ENCODE measurements around the gene XRN2. TPM values are rescaled to one million over a fixed set of nuclear protein-coding genes. Genes with fewer than 3 reads are reported as not detected.
"Not testable (repeated sequence)": the region's sequence is repeated elsewhere in the genome, so short reads cannot be mapped to it uniquely, and the experiment has no call there.

XRN2 gene
- total RNA-seq, 1 experiment from 2014 or later = 77.7 TPM

- H3K27me3 ChIP-seq (ENCODE audit: control insufficient read depth, insufficient read depth, low read length) = no peaks in the 10 kb centered on the region
- CTCF ChIA-PET = interaction anchor here (0.7 kb wide), 1 partner anchor 14 kb away, joined by 4 read pairs; no protein-coding TSS in a partner anchor
- intact Hi-C loops (cut with micrococcal nuclease; ENCODE audit: unreplicated experiment) (no loop called here), in situ Hi-C loops (cut with HindIII; ENCODE audit: low pct_unique_long_range_greater_than_20kb, low sequenced_read_pairs) (no loop called here)
- H3K4me3 ChIP-seq (ENCODE audit: low read depth in 2 of 2, low read length in 2 of 2) = no peak overlapping the region
- H3K9me3 ChIP-seq (ENCODE audit: control insufficient read depth, insufficient read depth, low read depth, low read length) = no peaks in the 10 kb centered on the region
- H3K27ac ChIP-seq (ENCODE audit: low read length) = no peak overlapping the region
- peaks cover 20% of the 10 kb centered on the region for H3K36me3 ChIP-seq (ENCODE audit: control insufficient read depth, insufficient read depth, low read length)
- no peak for TF ChIP-seq SIN3A (IDR thresholded peaks at IDR 0.05; ENCODE audit: borderline replicate concordance, insufficient read depth, low read depth, low read length)
- no peak for TF ChIP-seq CTCF (IDR thresholded peaks at IDR 0.05)
- TF ChIP-seq POLR2AphosphoS5 (IDR thresholded peaks at IDR 0.05; ENCODE audit: low read depth, low read length) = no peak
- TF ChIP-seq REST (IDR thresholded peaks at IDR 0.05; ENCODE audit: insufficient read depth in 1 of 2, low read depth in 2 of 2, low read length in 1 of 2) = no peak
- no peak for TF ChIP-seq TCF7L2 (IDR thresholded peaks at IDR 0.05; ENCODE audit: low read depth, low read length)
- no TSS peak for BruUV-seq (replicated peaks)
- DNase-seq (ENCODE audit: low read depth, low spot score) = no peak
- POLR2A ChIA-PET = no interaction called here
- no peak for ATAC-seq
- no peaks in the 10 kb centered on the region for H3K4me1 ChIP-seq (ENCODE audit: control insufficient read depth, insufficient read depth, low read length)
These were observed 62.6 kb downstream of the XRN2 start for GRCh38 chr20:21365771-21366170.

GRCh38 chr20:21366273-21366672 lies 63.1 kb downstream of the XRN2 start:
- intact Hi-C loops (cut with micrococcal nuclease; ENCODE audit: unreplicated experiment); in situ Hi-C loops (cut with HindIII; ENCODE audit: low pct_unique_long_range_greater_than_20kb, low sequenced_read_pairs); H3K4me1 ChIP-seq (ENCODE audit: control insufficient read depth, insufficient read depth, low read length); H3K27me3 ChIP-seq (ENCODE audit: control insufficient read depth, insufficient read depth, low read length); DNase-seq (ENCODE audit: low read depth, low spot score); H3K27ac ChIP-seq (ENCODE audit: low read length); ATAC-seq; BruUV-seq (replicated peaks); H3K9me3 ChIP-seq (ENCODE audit: control insufficient read depth, insufficient read depth, low read depth, low read length); H3K4me3 ChIP-seq (ENCODE audit: low read depth in 2 of 2, low read length in 2 of 2); POLR2A ChIA-PET: not testable (repeated sequence)
- CTCF ChIA-PET = interaction anchor here (0.7 kb wide), 1 partner anchor 15 kb away, joined by 4 read pairs; no protein-coding TSS in a partner anchor
- peaks cover 17% of the 10 kb centered on the region for H3K36me3 ChIP-seq (ENCODE audit: control insufficient read depth, insufficient read depth, low read length)

GRCh38 chr20:21368791-21369190 lies 65.7 kb downstream of the XRN2 start:
- H3K4me3 ChIP-seq (ENCODE audit: low read depth in 2 of 2, low read length in 2 of 2) = no peak overlapping the region
- H3K4me1 ChIP-seq (ENCODE audit: control insufficient read depth, insufficient read depth, low read length) = 0 out of 2 replicates have a peak, but pooled peaks cover 2% of the 10 kb centered on the region
- TF ChIP-seq POLR2AphosphoS5 (IDR thresholded peaks at IDR 0.05; ENCODE audit: low read depth, low read length) (no peak), TCF7L2 (IDR thresholded peaks at IDR 0.05; ENCODE audit: low read depth, low read length) (no peak), CTCF (IDR thresholded peaks at IDR 0.05) (no peak), REST (IDR thresholded peaks at IDR 0.05; ENCODE audit: insufficient read depth in 1 of 2, low read depth in 2 of 2, low read length in 1 of 2) (no peak)
- peaks cover 10% of the 10 kb centered on the region for H3K36me3 ChIP-seq (ENCODE audit: control insufficient read depth, insufficient read depth, low read length)
- H3K27ac ChIP-seq (ENCODE audit: low read length) = no peak overlapping the region
- intact Hi-C loops (cut with micrococcal nuclease; ENCODE audit: unreplicated experiment) (no loop called here), in situ Hi-C loops (cut with HindIII; ENCODE audit: low pct_unique_long_range_greater_than_20kb, low sequenced_read_pairs) (no loop called here)
- ATAC-seq = no peak
- H3K9me3 ChIP-seq (ENCODE audit: control insufficient read depth, insufficient read depth, low read depth, low read length) = no peaks in the 10 kb centered on the region
- POLR2A ChIA-PET = no interaction called here
- no peaks in the 10 kb centered on the region for H3K27me3 ChIP-seq (ENCODE audit: control insufficient read depth, insufficient read depth, low read length)
- no TSS peak for BruUV-seq (replicated peaks)
- DNase-seq (ENCODE audit: low read depth, low spot score) = no peak
- CTCF ChIA-PET = no interaction called here
